ENCODE results near the gene CCDC167. TPM values are rescaled to one million over a fixed set of nuclear protein-coding genes. Genes with fewer than 3 reads are reported as not detected.
A peak's percentile ranks its signal among the peaks of the same experiment; 100 is the strongest.

CCDC167 gene
- total and polyA plus RNA-seq, 7 donors = 13.8 to 54.0 (median 24.8) TPM

DNA sequence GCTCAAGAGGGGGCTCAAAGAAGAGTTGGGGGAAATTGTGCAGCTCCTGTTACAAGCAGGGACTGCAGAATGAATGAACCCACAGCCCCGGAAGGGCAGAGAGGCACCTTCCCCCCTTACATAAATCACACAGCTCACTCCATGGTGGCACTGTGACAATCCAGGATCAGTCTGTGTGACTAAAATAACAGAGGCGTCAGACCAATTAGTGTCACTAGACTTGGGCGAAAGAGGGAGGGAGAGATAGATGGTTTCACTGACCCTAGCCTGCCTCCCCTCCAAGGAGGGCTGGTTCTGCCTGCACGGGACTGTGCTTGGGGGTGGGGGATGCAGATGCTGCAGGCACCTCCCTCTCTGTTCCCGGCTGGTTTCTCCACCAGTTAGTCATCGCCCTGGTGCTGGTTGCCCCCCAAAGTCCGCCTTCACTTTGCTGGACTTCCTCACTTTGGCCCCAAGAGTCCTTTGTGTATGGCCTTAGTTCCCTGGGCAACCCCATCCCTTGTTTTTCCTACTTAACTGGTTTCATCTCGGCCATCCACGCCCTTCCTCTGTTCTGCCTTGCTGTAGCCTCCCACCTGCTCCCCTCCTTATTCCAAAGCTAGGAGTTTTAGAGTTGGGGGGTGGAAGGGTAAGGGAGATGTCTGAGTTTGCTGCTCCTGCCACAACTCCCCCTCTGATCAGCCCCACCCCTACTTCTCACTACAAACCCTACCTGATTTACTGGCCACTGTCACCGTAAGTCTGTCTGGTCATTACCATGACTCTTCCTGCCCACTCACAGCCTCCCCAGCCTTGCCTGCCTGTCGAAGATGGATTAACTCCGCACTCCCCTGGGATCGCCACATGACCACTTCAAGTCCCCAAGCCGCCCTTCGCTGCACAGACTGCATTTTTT is 17.7 kb downstream of the CCDC167 start:
- Histone ChIP-seq H3K4me1 (peaks cover 0 to 26% (median 15%) of the 10 kb centered on the region in 4 donors), H3K27me3 (no peaks in the 10 kb centered on the region), H3K4me3 (no peak overlapping the region), H3K27ac (no peak overlapping the region), H3K9me3 (no peaks in the 10 kb centered on the region), H3K36me3 (peaks cover 18 to 64% (median 33%) of the 10 kb centered on the region in 4 donors)
- TF ChIP-seq EP300 (IDR thresholded peaks at IDR 0.05) (no peak), POLR2A (IDR thresholded peaks at IDR 0.05) (no peak), POLR2AphosphoS5 (IDR thresholded peaks at IDR 0.05) (no peak), CTCF (IDR thresholded peaks at IDR 0.05) (no peak)
- intact Hi-C loops (cut with DNase I) = loop anchor here (10.0 kb wide), 1 partner anchor 107 kb away; no protein-coding TSS in a partner anchor
- 85 to 86% methylated on average over 15 of the region's 15 CpGs for WGBS, 2 donors
- no peak for DNase-seq

DNA sequence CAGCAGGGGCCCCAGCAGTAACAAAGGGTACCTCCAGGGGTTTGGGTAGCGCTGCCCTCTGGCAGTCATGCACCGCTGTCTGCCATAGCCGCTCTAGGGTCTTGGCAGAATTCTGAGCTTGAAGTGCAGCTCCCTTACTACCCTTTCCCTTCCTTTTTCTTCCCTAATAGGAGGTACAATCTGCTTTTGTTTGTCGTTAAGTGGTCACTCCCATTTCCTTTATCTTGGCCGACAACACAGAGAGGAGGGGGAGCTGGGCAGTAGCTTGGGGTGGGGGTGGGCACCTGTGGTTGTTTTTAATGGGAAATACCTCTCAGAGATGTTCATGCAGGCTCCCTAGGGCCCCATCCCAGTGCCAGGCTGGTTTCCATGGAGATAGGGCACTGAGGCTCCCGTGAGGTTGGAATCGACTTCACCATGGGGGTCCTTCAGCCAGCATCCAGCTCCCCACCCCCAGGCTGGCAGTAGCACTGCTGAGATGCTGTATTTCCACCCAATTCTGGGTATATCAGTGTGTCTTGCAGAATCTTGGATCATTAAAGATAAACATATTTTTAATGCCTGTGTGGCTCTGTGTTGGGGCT is 18.6 kb downstream of the CCDC167 start:
- no peak for DNase-seq
- H3K9me3 ChIP-seq = no peaks in the 10 kb centered on the region
- peaks cover 21 to 66% (median 37%) of the 10 kb centered on the region in 4 donors for H3K36me3 ChIP-seq
- WGBS, 2 donors = 71 to 78% methylated on average over 7 of the region's 7 CpGs
- H3K4me3 ChIP-seq = no peak overlapping the region
- TF ChIP-seq CTCF (IDR thresholded peaks at IDR 0.05) (no peak), EP300 (IDR thresholded peaks at IDR 0.05) (no peak), POLR2AphosphoS5 (IDR thresholded peaks at IDR 0.05) (no peak), POLR2A (IDR thresholded peaks at IDR 0.05) (no peak)
- H3K27me3 ChIP-seq = no peaks in the 10 kb centered on the region
- H3K27ac ChIP-seq = peak overlapping the region in 1 of 4 donors; percentile 34
- intact Hi-C loops (cut with DNase I) = loop anchor here (10.0 kb wide), 1 partner anchor 106 kb away; no protein-coding TSS in a partner anchor
- H3K4me1 ChIP-seq = peaks cover 0 to 26% (median 15%) of the 10 kb centered on the region in 4 donors

- no peak for DNase-seq
- no peak overlapping the region for H3K4me3 ChIP-seq
- intact Hi-C loops (cut with DNase I) = loop anchor here (10.0 kb wide), 1 partner anchor 105 kb away; no protein-coding TSS in a partner anchor
- H3K27me3 ChIP-seq = no peaks in the 10 kb centered on the region
- H3K36me3 ChIP-seq = peaks cover 29 to 73% (median 45%) of the 10 kb centered on the region in 4 donors
- H3K27ac ChIP-seq = peak overlapping the region in 1 of 4 donors; percentile 34
- no peak for TF ChIP-seq CTCF (IDR thresholded peaks at IDR 0.05)
- H3K4me1 ChIP-seq = peaks cover 0 to 26% (median 15%) of the 10 kb centered on the region in 4 donors
- H3K9me3 ChIP-seq = no peaks in the 10 kb centered on the region
- WGBS, 2 donors = 72 to 88% methylated on average over 1 of the region's 1 CpG
These were observed 19.5 kb downstream of the CCDC167 start for GRCh38 chr6:37480118-37480736.

DNA sequence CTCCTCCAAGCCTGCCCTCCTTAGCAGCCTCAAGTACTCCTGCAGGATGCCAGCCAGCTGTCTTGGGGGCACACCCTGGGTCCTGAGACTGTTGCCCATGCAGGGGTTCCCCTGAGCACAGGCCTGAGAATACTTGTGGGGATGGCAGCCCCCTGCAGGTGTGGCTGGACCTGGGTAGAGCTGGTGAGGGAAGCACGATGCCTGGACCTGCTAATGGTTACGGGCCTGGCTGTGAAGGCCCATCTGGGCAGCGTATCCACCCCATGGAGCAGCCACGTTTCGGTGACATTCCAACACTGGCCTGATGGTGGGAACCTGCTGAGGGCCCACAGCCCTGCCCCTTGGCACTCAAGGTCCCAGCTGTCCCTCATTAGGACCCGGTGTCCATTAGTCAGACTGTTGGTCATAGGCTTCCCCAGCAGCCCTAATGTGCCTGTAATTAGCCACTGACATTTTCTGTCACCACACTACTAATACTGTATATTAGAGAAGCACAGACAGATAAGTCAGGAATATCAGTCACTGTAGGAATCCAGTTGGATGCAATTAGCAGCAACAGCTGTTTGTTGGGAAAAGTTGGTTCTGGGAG is 20.3 kb downstream of the CCDC167 start:
- 87 to 93% methylated on average over 6 of the region's 6 CpGs for WGBS, 2 donors
- Histone ChIP-seq H3K4me3 (no peak overlapping the region), H3K9me3 (no peaks in the 10 kb centered on the region), H3K27ac (no peak overlapping the region), H3K4me1 (peaks cover 0 to 26% (median 15%) of the 10 kb centered on the region in 4 donors), H3K36me3 (peaks cover 34 to 82% (median 53%) of the 10 kb centered on the region in 4 donors), H3K27me3 (no peaks in the 10 kb centered on the region)
- DNase-seq = no peak
- TF ChIP-seq EP300 (IDR thresholded peaks at IDR 0.05) = no peak
- TF ChIP-seq POLR2AphosphoS5 (IDR thresholded peaks at IDR 0.05) = no peak
- no peak for TF ChIP-seq POLR2A (IDR thresholded peaks at IDR 0.05)
- no peak for TF ChIP-seq CTCF (IDR thresholded peaks at IDR 0.05)
- intact Hi-C loops (cut with DNase I) = no loop called here

All from sigmoid colon (tissue), 7 donors.